ENCODE results near the gene SFMBT2. TPM values are rescaled to one million over a fixed set of nuclear protein-coding genes. Genes with fewer than 3 reads are reported as not detected.

Gene SFMBT2
- 0.02 and 0.04 TPM in 2 replicates for total RNA-seq (2016; rRNA removed; fragmentation: Illumina TruSeq; extraction: Trizol)
- total RNA-seq (2016; cell fraction: cytosol; rRNA removed; fragmentation: Illumina TruSeq; extraction: Trizol; ENCODE audit: low read depth) = not detected in 2 replicates
- total RNA-seq (2016; cell fraction: insoluble cytoplasmic fraction; rRNA removed; fragmentation: Illumina TruSeq; extraction: Trizol) = 0.02 TPM in 1 of 2 replicates, not detected in the other
- total RNA-seq (2016; cell fraction: membrane; rRNA removed; fragmentation: Illumina TruSeq; extraction: Trizol) = not detected in 2 replicates
- total RNA-seq (2016; cell fraction: nucleus; rRNA removed; fragmentation: Illumina TruSeq; extraction: Trizol) = 0.03 TPM in 1 of 2 replicates, not detected in the other
- polyA plus RNA-seq (2011; rRNA removed) = 0.01 TPM in 2 replicates
- polyA plus RNA-seq (2011; cell fraction: cytosol; rRNA removed) = 0.01 TPM in 2 replicates
- 0.02 and 0.06 TPM in 2 replicates for polyA plus RNA-seq (2011; cell fraction: nucleus; rRNA removed)
- polyA plus RNA-seq (2012) = not detected in 2 replicates
- not detected in 2 replicates for polyA plus RNA-seq (2016; cell fraction: cytosol; fragmentation: Illumina TruSeq; extraction: Trizol; ENCODE audit: low read depth)
- not detected in 2 replicates for polyA plus RNA-seq (2016; cell fraction: insoluble cytoplasmic fraction; fragmentation: Illumina TruSeq; extraction: Trizol; ENCODE audit: low read depth)
- polyA plus RNA-seq (2016; cell fraction: membrane; fragmentation: Illumina TruSeq; extraction: Trizol; ENCODE audit: low read depth) = not detected in 2 replicates
- not detected in 2 replicates for polyA plus RNA-seq (2016; cell fraction: nucleus; fragmentation: Illumina TruSeq; extraction: Trizol; ENCODE audit: insufficient read depth, low read depth)
- polyA minus RNA-seq (2011; rRNA and poly(A)+ RNA removed; ENCODE audit: low replicate concordance) = 0.14 and 27.7 TPM in 2 replicates
- 0.09 and 0.69 TPM in 2 replicates for polyA minus RNA-seq (2011; cell fraction: cytosol; rRNA and poly(A)+ RNA removed)
- polyA minus RNA-seq (2011; cell fraction: nucleus; rRNA and poly(A)+ RNA removed) = 0.12 and 0.13 TPM in 2 replicates
- percentile 15 among the genes with signal in this experiment for Bru-seq, nascent RNA
- BruChase-seq, experiment 1, labeled RNA remaining after a 6-hour chase = percentile 12 among the genes with signal in this experiment
- BruChase-seq, experiment 2, labeled RNA remaining after a 2-hour chase = percentile 16 among the genes with signal in this experiment
- long read RNA-seq, experiment 1 = 0 reads
- long read RNA-seq, experiment 2 = 0 reads

GRCh38 chr10:7410862-7411670 is at the start of gene SFMBT2:
Gene SFMBT2, minus strand, starts transcription at chr10:7411034. Its CDS starts 29,136 bp downstream, at chr10:7381898.
- no peak within 1 kb of the TSS for H3K27ac ChIP-seq (ENCODE audit: extremely low read length, insufficient read depth, low read length)
- intact Hi-C loops (cut with micrococcal nuclease; ENCODE audit: unreplicated experiment) = no loop called here
- no peaks in the 10 kb centered on the region for H3K9me3 ChIP-seq (ENCODE audit: low read length)
- peak; percentile 75 for ATAC-seq
- no peak within 1 kb of the TSS for H2AFZ ChIP-seq (ENCODE audit: low read length)
- no peaks in the 10 kb centered on the region for H4K20me1 ChIP-seq (ENCODE audit: insufficient read depth, low read length)
- ChIA-PET POLR2A (no interaction called here), CTCF (ENCODE audit: low intra/inter-chr PET ratio, low total read pairs) (no interaction called here)
- H3K4me3 ChIP-seq (replicated peaks in 1 of 3; ENCODE audit: insufficient read depth in 1 of 3, low read depth in 2 of 3, low read length in 3 of 3) = peak within 1 kb of the TSS; percentile 12 to 46 (median 29); a peak in 2 of 6 replicates
- 22% methylated on average over 42 of the region's 66 CpGs for WGBS (ENCODE audit: low lambda C conversion rate)
- DNase-seq (ENCODE audit: low spot score) = no peak
- in situ Hi-C loops (cut with HindIII; ENCODE audit: extremely low pct_ligation_motif_present, low pct_unique_long_range_greater_than_20kb) = loop anchor here (10.0 kb wide), 1 partner anchor 496 kb away; no protein-coding TSS in a partner anchor
- no peaks in the 10 kb centered on the region for H3K36me3 ChIP-seq (replicated peaks in 1 of 2; ENCODE audit: control insufficient read depth in 1 of 2, insufficient read depth in 2 of 2, low read length in 2 of 2)
- H3K27me3 ChIP-seq (ENCODE audit: control insufficient read depth in 1 of 2, insufficient read depth in 2 of 2, low read length in 2 of 2) = peaks cover 4 to 31% of the 10 kb centered on the region in 2 experiments; a peak in 4 of 5 replicates
- no peak for FAIRE-seq
- no peaks in the 10 kb centered on the region for H3K4me1 ChIP-seq (ENCODE audit: insufficient read depth, low read length)
- TF ChIP-seq CREB1 (IDR thresholded peaks at IDR 0.05) (no peak), CREB1 (CRISPR knock-in tag; IDR thresholded peaks at IDR 0.05) (no peak), ARID2 (CRISPR knock-in tag; IDR thresholded peaks at IDR 0.05; ENCODE audit: borderline replicate concordance) (no peak), FOXC1 (CRISPR knock-in tag; IDR thresholded peaks at IDR 0.05; ENCODE audit: borderline replicate concordance) (no peak), ZNF362 (CRISPR knock-in tag; IDR thresholded peaks at IDR 0.05; ENCODE audit: borderline replicate concordance) (peak; percentile 72; the same call in 1 of the 2 replicates), ELF4 (CRISPR knock-in tag; IDR thresholded peaks at IDR 0.05; ENCODE audit: borderline replicate concordance) (no peak), ZBTB2 (CRISPR knock-in tag; IDR thresholded peaks at IDR 0.05; ENCODE audit: low read depth) (no peak)
- no peak within 1 kb of the TSS for H3K9ac ChIP-seq (ENCODE audit: insufficient read depth, low read depth, low read length)
- no TSS peak for BruUV-seq (replicated peaks)
- peak within 1 kb of the TSS; percentile 47 for H3K4me2 ChIP-seq (ENCODE audit: low read depth, low read length)
- no peaks in the 10 kb centered on the region for H3K79me2 ChIP-seq (ENCODE audit: insufficient read depth, low read length)

Measured in HepG2 (cell line).